PFSK-1 (cell line): ENCODE results near the gene CKAP5.

ENCODE experiments used
- FOXP2 ChIP-seq: optimal IDR thresholded peaks from 2 replicates; pipeline ENCODE3; 2011; ENCODE audit warnings: borderline replicate concordance, control low read depth, inconsistent platforms; ENCODE audit not compliant: insufficient read depth; ENCODE audit errors: extremely low read length, extremely low read depth
- POLR2AphosphoS5 ChIP-seq: IDR thresholded peaks from 2 replicates; pipeline ENCODE4 v1.6.1; 2012; ENCODE audit warnings: low read depth, mild to moderate bottlenecking, control low read depth, low read length, moderate library complexity
- SIN3A ChIP-seq: IDR thresholded peaks from 2 replicates; pipeline ENCODE4 v1.6.1; 2012; ENCODE audit warnings: mild to moderate bottlenecking, low read length, moderate library complexity, borderline replicate concordance; ENCODE audit not compliant: insufficient read depth
- TAF1 ChIP-seq: IDR thresholded peaks from 2 replicates; pipeline ENCODE4 v1.6.1; 2012; ENCODE audit warnings: low read length, control low read depth, borderline replicate concordance; ENCODE audit not compliant: insufficient read depth
- TF ChIP-seq, protein P1 (sequence below), 2 experiments: IDR thresholded peaks; 2 replicates each; pipeline versions ENCODE4 v1.6.1 to v1.8.0; 2011 to 2012; ENCODE audit warnings: low read depth in 2 of 2, low read length in 2 of 2, control low read depth in 1 of 2, inconsistent platforms in 1 of 2, mild to moderate bottlenecking in 1 of 2, moderate library complexity in 1 of 2; ENCODE audit not compliant: insufficient read depth in 1 of 2

CKAP5 gene

GRCh38 chr11:46760429-46761128, 85.5 kb downstream of the CKAP5 start:
- TF ChIP-seq FOXP2, result no peak
- TF ChIP-seq, protein P1, sequence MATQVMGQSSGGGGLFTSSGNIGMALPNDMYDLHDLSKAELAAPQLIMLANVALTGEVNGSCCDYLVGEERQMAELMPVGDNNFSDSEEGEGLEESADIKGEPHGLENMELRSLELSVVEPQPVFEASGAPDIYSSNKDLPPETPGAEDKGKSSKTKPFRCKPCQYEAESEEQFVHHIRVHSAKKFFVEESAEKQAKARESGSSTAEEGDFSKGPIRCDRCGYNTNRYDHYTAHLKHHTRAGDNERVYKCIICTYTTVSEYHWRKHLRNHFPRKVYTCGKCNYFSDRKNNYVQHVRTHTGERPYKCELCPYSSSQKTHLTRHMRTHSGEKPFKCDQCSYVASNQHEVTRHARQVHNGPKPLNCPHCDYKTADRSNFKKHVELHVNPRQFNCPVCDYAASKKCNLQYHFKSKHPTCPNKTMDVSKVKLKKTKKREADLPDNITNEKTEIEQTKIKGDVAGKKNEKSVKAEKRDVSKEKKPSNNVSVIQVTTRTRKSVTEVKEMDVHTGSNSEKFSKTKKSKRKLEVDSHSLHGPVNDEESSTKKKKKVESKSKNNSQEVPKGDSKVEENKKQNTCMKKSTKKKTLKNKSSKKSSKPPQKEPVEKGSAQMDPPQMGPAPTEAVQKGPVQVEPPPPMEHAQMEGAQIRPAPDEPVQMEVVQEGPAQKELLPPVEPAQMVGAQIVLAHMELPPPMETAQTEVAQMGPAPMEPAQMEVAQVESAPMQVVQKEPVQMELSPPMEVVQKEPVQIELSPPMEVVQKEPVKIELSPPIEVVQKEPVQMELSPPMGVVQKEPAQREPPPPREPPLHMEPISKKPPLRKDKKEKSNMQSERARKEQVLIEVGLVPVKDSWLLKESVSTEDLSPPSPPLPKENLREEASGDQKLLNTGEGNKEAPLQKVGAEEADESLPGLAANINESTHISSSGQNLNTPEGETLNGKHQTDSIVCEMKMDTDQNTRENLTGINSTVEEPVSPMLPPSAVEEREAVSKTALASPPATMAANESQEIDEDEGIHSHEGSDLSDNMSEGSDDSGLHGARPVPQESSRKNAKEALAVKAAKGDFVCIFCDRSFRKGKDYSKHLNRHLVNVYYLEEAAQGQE (IDR thresholded peaks at IDR 0.05; ENCODE audit: insufficient read depth in 1 of 2, low read depth in 2 of 2, low read length in 2 of 2), result no peak
- no peak for TF ChIP-seq POLR2AphosphoS5
- TF ChIP-seq TAF1, result no peak
- TF ChIP-seq SIN3A, result no peak

GRCh38 chr11:46759196-46759595, 86.9 kb downstream of the CKAP5 start:
- TF ChIP-seq SIN3A (no peak), TAF1 (no peak), POLR2AphosphoS5 (no peak), FOXP2 (no peak)
- TF ChIP-seq, protein P1 (IDR thresholded peaks at IDR 0.05; ENCODE audit: insufficient read depth in 1 of 2, low read depth in 2 of 2, low read length in 2 of 2), result no peak

DNA sequence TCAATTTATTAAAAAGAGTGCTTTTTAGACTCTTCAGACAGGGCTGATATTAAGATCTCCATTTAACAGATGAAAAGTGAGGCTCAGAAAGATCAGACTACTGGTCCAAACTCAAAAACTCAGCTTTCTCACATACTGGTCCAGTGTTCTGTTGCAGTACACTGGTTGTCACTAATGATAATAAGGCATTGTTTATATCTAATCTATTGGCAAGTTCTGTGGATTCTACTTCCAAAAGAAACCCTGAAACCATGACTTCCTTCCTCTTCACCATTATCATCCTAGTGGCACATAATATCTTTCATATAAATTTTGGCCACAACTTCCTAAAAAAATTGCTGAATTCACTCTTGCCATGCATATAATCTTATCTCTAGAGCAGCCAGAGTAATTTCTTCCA, 90.1 kb downstream of the CKAP5 start:
- no peak for TF ChIP-seq POLR2AphosphoS5
- no peak for TF ChIP-seq TAF1
- TF ChIP-seq SIN3A, result no peak
- TF ChIP-seq, protein P1 (IDR thresholded peaks at IDR 0.05; ENCODE audit: insufficient read depth in 1 of 2, low read depth in 2 of 2, low read length in 2 of 2), result no peak
- no peak for TF ChIP-seq FOXP2

GRCh38 chr11:46747150-46747549, 98.9 kb downstream of the CKAP5 start:
- TF ChIP-seq, protein P1 (IDR thresholded peaks at IDR 0.05; ENCODE audit: insufficient read depth in 1 of 2, low read depth in 2 of 2, low read length in 2 of 2), result no peak
- TF ChIP-seq TAF1 (no peak), POLR2AphosphoS5 (no peak), FOXP2 (no peak), SIN3A (no peak)
